IPS-20b (cell line): Measurements from ENCODE around the gene HIGD1A.

ENCODE experiments used
- H3K27ac ChIP-seq: one replicate; pipeline ENCODE4 v1.5.1; 2013; ENCODE audit warnings: low read length
- H3K27me3 ChIP-seq: 2 replicates; pipeline ENCODE4 v1.6.1; 2013; ENCODE audit warnings: mild to moderate bottlenecking, low read length, inconsistent platforms; ENCODE audit not compliant: insufficient read depth
- H3K36me3 ChIP-seq: 2 replicates; pipeline ENCODE4 v1.6.1; 2013; ENCODE audit warnings: low read depth, mild to moderate bottlenecking, inconsistent platforms, low read length, moderate library complexity; ENCODE audit not compliant: insufficient read depth
- H3K4me1 ChIP-seq: 2 replicates; pipeline ENCODE4 v1.6.1; 2013; ENCODE audit warnings: mild to moderate bottlenecking, control low read depth, inconsistent platforms, low read length, moderate library complexity; ENCODE audit not compliant: insufficient read depth
- H3K4me3 ChIP-seq: 2 replicates; pipeline ENCODE4 v1.5.1; 2013; ENCODE audit warnings: mild to moderate bottlenecking, low read length, inconsistent platforms
- H3K9ac ChIP-seq: 2 replicates; pipeline ENCODE4 v1.6.1; 2013; ENCODE audit warnings: low read depth, mild to moderate bottlenecking, inconsistent platforms, low read length, moderate library complexity
- H3K9me3 ChIP-seq: 2 replicates; pipeline ENCODE4 v1.6.1; 2013; ENCODE audit warnings: mild to moderate bottlenecking, low read depth, low read length, inconsistent platforms; ENCODE audit not compliant: insufficient read depth

Gene HIGD1A

GRCh38 chr3:42843713-42844411 lies 39.6 kb upstream of the HIGD1A start:
- peaks cover 8% of the 10 kb centered on the region; the same call in 1 of the 2 replicates for H3K4me1 ChIP-seq
- H3K4me3 ChIP-seq: no peak overlapping the region
- H3K9me3 ChIP-seq: no peaks in the 10 kb centered on the region
- no peak overlapping the region for H3K27ac ChIP-seq
- no peak overlapping the region for H3K9ac ChIP-seq
- H3K27me3 ChIP-seq: no peaks in the 10 kb centered on the region
- no peaks in the 10 kb centered on the region for H3K36me3 ChIP-seq

DNA sequence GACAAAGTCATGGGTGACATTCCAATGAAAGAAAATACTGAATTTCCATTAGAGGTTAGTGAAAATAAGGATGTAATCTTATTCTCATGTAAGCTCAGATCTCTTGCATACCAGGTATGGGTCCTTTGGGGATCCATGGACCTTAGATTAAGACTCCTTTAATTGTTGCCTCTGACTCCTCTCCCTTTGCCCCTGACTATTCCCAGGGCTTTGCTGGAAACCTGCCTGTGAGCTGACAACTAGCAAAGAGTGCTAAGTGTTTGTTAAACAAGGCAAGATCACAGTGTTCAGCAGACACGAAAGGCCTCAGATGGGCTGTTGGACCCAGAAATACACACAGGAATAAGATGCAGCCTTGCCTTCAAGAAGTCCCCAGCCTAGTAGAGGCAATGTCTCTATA lies 37.0 kb upstream of the HIGD1A start:
- Histone ChIP-seq H3K36me3 (no peaks in the 10 kb centered on the region), H3K27me3 (no peaks in the 10 kb centered on the region), H3K4me3 (no peak overlapping the region), H3K9ac (no peak overlapping the region), H3K27ac (no peak overlapping the region), H3K4me1 (peaks cover 8% of the 10 kb centered on the region; the same call in 1 of the 2 replicates), H3K9me3 (no peaks in the 10 kb centered on the region)

- H3K9me3 ChIP-seq: no peaks in the 10 kb centered on the region
- H3K9ac ChIP-seq: no peak overlapping the region
- H3K4me3 ChIP-seq: no peak overlapping the region
- peaks cover 8% of the 10 kb centered on the region; the same call in 1 of the 2 replicates for H3K4me1 ChIP-seq
- no peaks in the 10 kb centered on the region for H3K36me3 ChIP-seq
- no peak overlapping the region for H3K27ac ChIP-seq
- no peaks in the 10 kb centered on the region for H3K27me3 ChIP-seq
Measured at GRCh38 chr3:42839616-42840015, 35.3 kb upstream of the HIGD1A start.

- Histone ChIP-seq H3K27ac (no peak overlapping the region), H3K27me3 (no peaks in the 10 kb centered on the region), H3K9me3 (no peaks in the 10 kb centered on the region), H3K4me3 (no peak overlapping the region), H3K36me3 (no peaks in the 10 kb centered on the region), H3K4me1 (no peaks in the 10 kb centered on the region; the same call in 1 of the 2 replicates), H3K9ac (no peak overlapping the region)
Measured at GRCh38 chr3:42838571-42838970, 34.3 kb upstream of the HIGD1A start.

DNA sequence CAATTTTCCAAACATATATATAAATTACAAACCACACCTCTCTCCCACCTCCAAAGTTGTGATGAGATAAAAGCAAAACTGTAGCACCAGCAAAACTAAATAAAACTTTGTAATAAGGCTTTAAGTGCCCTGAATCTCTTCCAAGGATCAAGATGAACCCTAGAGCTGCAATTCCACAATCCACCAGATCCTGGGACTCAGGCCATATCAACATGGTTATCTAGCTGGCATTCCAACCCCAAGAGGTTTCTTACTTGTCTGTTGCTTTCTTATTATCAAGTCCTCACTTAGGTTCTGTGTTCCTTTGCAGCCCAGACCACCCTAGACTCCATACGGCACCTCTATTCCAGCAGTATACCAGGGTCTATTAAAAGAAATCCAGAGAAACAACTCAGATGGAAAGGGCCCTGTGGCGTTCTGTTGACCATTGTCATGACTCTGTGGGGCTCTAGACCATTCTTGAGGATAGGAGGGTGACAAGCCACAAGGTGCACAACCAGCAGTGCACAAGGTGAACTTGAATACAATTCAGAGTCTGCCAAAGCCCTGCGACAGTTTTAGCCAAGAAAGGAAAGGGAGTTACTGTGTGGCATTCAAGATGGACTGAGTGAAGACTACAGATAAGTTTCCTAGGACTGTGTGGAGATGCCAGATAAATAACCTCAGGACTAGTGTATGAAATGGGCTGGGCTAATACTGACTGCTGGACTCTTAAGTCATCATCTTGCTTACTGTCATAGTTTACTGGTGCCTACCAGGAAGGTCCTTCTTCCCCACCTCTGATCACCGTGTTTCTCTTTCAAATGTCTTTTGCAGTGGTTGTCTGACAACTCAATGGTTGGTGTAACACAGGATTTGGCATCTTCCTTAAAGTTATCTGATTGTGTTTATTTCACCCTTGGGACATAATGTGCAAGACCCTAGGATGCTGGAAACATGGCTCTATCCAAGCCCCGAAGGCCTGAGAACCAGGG lies 32.1 kb upstream of the HIGD1A start:
- no peaks in the 10 kb centered on the region for H3K36me3 ChIP-seq
- no peaks in the 10 kb centered on the region for H3K27me3 ChIP-seq
- H3K4me3 ChIP-seq: no peak overlapping the region
- H3K9ac ChIP-seq: no peak overlapping the region
- H3K9me3 ChIP-seq: no peaks in the 10 kb centered on the region
- no peak overlapping the region for H3K27ac ChIP-seq
- H3K4me1 ChIP-seq: no peaks in the 10 kb centered on the region

DNA sequence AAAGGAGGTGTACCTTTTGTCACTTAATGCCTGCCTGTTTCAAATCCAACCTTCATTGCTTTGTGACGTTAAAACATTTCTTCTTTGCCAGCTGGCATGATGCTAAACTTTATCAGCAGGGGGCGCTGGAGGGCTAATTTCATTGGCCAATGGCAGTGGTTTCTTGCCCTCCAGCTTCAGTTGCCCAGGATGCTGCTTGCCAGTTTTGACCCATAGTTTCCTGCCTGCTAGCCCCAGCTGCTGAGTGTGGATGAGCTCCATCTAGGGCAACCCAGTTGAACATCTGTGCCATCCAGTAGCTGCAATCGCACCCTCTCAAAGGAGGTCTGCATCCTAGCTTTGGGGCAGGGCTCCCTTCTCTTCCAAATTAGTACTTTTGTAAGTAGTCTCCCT lies 27.0 kb upstream of the HIGD1A start:
- peaks cover 7% of the 10 kb centered on the region for H3K4me1 ChIP-seq
- no peaks in the 10 kb centered on the region for H3K27me3 ChIP-seq
- H3K36me3 ChIP-seq: no peaks in the 10 kb centered on the region
- H3K9me3 ChIP-seq: no peaks in the 10 kb centered on the region
- H3K9ac ChIP-seq: no peak overlapping the region
- H3K4me3 ChIP-seq: no peak overlapping the region
- no peak overlapping the region for H3K27ac ChIP-seq

DNA sequence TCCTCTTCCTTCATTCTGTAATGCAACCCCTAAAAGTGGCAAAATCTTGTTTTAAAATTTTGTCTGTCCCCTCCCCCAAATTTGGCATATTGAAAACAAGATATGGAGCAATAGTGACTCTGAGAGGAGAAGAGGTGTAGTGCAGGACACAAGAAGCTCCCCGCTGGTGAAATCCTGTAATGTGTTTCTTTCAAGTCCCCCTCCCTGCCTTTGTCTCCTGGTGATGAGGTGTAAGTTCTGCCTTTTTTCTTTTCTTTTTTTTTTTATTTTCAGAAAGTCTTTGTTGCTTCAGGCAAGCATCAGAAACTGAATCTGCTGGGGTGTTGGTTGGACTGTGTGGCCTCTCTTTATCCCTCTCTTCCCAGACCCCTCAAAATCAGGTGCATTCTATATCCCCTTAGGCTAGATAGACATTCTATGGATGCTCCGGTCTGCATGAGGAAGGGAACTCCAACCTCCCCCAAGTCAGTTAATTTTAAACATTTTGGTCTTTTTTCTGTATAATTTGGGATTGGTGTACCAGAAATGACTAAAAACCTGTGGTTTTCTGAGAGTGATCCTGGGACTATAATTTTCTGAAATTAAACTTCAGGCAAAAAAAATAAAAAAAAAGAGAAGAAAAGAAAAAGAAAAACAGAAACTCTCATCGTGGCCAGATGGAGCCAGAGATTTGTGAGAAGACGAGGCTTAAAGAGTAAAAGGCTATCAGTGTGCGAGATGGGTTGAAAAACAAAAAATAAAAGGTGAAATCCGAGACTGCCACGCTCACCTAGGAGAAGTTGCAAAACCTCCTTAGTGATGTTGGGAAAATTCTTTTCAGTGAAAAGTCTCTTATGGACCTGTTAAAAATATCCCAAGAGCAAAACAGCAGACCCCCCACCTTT lies 26.4 kb upstream of the HIGD1A start:
- H3K9me3 ChIP-seq: no peaks in the 10 kb centered on the region
- no peaks in the 10 kb centered on the region for H3K27me3 ChIP-seq
- no peak overlapping the region for H3K27ac ChIP-seq
- no peak overlapping the region; the same call in 1 of the 2 replicates for H3K9ac ChIP-seq
- peak overlapping the region; percentile 1; the same call in 1 of the 2 replicates for H3K4me3 ChIP-seq
- peaks cover 7% of the 10 kb centered on the region for H3K4me1 ChIP-seq
- no peaks in the 10 kb centered on the region for H3K36me3 ChIP-seq

DNA sequence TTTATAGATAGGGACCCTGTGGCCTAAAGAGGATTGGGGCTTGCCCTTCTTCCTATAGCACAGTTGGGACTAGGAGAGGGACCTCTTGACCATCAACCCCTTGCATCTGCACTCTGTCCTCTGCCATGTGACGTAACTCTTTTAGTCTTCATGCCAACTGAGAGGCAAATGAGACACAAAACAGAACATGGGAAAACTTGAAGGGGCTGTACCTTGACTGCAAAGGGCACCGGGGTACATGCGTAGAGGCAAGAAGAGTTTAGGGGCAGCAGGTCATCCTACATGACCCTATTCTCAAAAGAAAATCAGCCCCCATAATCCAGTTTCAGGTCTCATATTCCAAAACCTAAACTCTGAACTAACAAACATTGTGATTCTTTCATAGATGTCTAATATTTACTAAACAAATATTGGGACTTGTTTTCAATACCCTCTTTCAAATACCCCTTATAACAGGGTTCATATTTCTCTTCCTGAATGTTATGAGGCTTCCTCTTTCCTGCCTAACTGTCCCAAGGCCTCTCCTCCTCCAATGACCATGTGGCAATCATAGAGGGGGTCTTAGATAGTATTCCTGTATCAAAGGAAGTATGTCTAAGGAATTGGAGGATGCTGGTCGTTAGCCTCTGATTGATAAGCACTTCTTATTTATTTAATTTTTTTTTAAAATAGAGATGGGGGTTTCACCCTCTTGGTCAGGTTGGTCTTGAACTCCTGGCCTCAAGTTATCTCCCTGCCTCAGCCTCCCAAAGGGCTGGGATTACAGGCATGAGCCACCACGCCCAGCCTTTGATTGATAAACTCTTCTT lies 25.5 kb upstream of the HIGD1A start:
- no peaks in the 10 kb centered on the region for H3K27me3 ChIP-seq
- H3K4me3 ChIP-seq: no peak overlapping the region
- H3K36me3 ChIP-seq: no peaks in the 10 kb centered on the region
- no peak overlapping the region for H3K9ac ChIP-seq
- no peak overlapping the region for H3K27ac ChIP-seq
- peaks cover 7% of the 10 kb centered on the region for H3K4me1 ChIP-seq
- H3K9me3 ChIP-seq: no peaks in the 10 kb centered on the region

DNA sequence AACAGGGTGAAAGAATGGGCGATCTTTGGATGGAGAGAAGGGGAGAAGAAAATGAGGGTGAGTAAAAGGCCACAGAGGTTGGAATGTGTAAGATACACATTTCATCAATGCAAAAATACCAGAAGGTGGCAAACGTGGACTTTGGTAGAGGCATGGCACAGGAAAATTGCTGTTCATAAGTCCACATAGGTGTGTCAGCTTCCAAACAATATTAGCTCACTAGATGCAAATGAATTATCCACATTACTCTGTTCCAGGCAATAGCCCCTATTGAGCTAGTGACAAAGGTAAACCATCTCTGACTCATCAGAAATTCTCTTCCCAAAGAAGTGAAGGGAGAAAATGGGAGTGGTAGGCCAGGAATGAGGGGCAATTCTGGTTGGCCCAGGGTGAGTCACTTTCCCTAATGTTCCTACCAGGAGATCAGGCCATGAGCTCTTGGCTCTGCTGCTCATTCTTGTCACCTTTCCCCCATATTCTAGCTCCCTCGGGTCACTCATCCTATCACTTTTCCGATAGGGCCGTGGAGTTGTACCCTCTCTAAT lies 24.9 kb upstream of the HIGD1A start:
- Histone ChIP-seq H3K9ac (no peak overlapping the region), H3K4me3 (no peak overlapping the region), H3K27ac (no peak overlapping the region)

DNA sequence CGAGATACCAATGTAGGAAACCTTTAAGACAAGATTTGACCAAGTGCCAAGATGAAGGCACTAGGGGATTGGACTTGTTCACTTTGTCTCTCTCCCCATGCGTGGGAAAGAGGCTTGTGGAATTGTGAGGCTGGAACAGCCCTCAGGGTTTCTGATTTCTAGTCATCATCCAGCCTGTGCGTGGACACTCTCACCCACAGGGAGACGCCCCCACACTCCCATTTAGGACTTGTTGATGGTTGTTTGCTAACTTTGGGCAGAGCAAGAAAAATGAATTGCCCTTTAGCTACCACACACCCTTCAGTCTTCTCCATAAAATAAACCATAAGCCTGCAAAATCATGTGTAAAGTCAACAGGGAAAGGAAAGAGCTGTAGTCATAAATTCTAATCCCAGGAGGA lies 23.4 kb upstream of the HIGD1A start:
- Histone ChIP-seq H3K27me3 (no peaks in the 10 kb centered on the region), H3K36me3 (no peaks in the 10 kb centered on the region), H3K9me3 (no peaks in the 10 kb centered on the region), H3K9ac (no peak overlapping the region), H3K4me1 (peaks cover 7% of the 10 kb centered on the region), H3K27ac (no peak overlapping the region), H3K4me3 (no peak overlapping the region)

More for the DNA sequence above, 24.9 kb upstream of the HIGD1A start:
- H3K36me3 ChIP-seq: no peaks in the 10 kb centered on the region
- no peaks in the 10 kb centered on the region for H3K27me3 ChIP-seq
- no peaks in the 10 kb centered on the region for H3K9me3 ChIP-seq
- peaks cover 7% of the 10 kb centered on the region for H3K4me1 ChIP-seq
